Measurements from ENCODE around the gene PDHA1. TPM values are rescaled to one million over a fixed set of nuclear protein-coding genes. Genes with fewer than 3 reads are reported as not detected.

Gene PDHA1
- total RNA-seq, 1 experiment from 2014 or later: 214 TPM

DNA sequence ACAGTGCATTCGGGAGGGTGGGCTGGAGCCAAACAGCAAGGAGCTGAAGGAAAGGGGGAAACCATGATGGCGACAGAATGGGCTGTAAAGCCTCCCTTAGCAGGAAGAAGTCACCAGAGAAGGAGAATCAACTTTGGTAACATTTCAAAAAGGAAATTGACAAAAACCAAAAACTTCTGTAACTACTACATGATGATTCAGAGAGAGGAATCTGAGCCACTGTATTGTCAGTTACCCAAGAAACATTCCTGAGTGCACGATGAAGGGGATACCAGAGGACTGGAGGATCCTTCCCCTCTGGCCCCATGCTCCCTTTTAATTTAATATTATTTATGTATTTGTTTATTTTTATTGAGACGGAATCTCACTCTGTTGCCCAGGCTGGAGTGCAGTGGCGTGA is 26.3 kb downstream of the PDHA1 start:
- no peaks in the 10 kb centered on the region for H3K4me1 ChIP-seq (ENCODE audit: insufficient read depth, low read length)
- Mint-ChIP-seq H3K9me3 (peaks cover 67 to 78% of the 10 kb centered on the region in 2 experiments), H3K36me3 (ENCODE audit: insufficient read depth in 1 of 3, low read depth in 3 of 3) (peaks cover 5 to 18% (median 6%) of the 10 kb centered on the region in 3 experiments; a peak in 6 of 7 replicates), H3K4me1 (peaks cover 0 to 5% of the 10 kb centered on the region in 2 experiments; a peak in 1 of 4 replicates), H3K27ac (no peak overlapping the region), H3K27me3 (ENCODE audit: low read depth) (peaks cover 16% of the 10 kb centered on the region), H3K4me3 (no peak overlapping the region)
- peaks cover 2% of the 10 kb centered on the region; the same call in 1 of the 2 replicates for H3K27me3 ChIP-seq (ENCODE audit: insufficient read depth, low read length)
- H3K18ac ChIP-seq (ENCODE audit: insufficient read length, low read depth, low read length): no peak overlapping the region
- TF ChIP-seq CTCF (conservative IDR thresholded peaks at IDR 0.05): no peak
- H3K23me2 ChIP-seq (ENCODE audit: insufficient read length, low read depth, low read length, poor library complexity, severe bottlenecking): peaks cover 5% of the 10 kb centered on the region
- H4K8ac ChIP-seq (replicated peaks; ENCODE audit: insufficient read length, low read depth, low read length): no peak overlapping the region
- no peak overlapping the region for H2BK5ac ChIP-seq (ENCODE audit: insufficient read length, low read length)
- no peak overlapping the region for H3K56ac ChIP-seq (ENCODE audit: insufficient read length, low read depth, low read length)
- no peak overlapping the region for H2BK120ac ChIP-seq (ENCODE audit: low read depth, low read length, poor library complexity, severe bottlenecking)
- H3K14ac ChIP-seq (ENCODE audit: insufficient read depth, low read length): no peak overlapping the region
- no peaks in the 10 kb centered on the region for H4K20me1 ChIP-seq (ENCODE audit: control insufficient read depth, insufficient read depth, insufficient read length)
- no peak overlapping the region for H3K4ac ChIP-seq (ENCODE audit: low read depth, low read length)
- H4K5ac ChIP-seq (ENCODE audit: insufficient read length, low read depth, low read length): no peak overlapping the region
- H3T11ph ChIP-seq (ENCODE audit: low read length): no peak overlapping the region
- no peak overlapping the region for H2BK20ac ChIP-seq (ENCODE audit: low read depth, low read length, poor library complexity, severe bottlenecking)
- no peaks in the 10 kb centered on the region for H3K79me1 ChIP-seq (ENCODE audit: insufficient read depth, low read depth, low read length, poor library complexity, severe bottlenecking)
- no peak overlapping the region for H2BK15ac ChIP-seq (ENCODE audit: low read depth, low read length)
- H4K91ac ChIP-seq (ENCODE audit: insufficient read length, low read depth, low read length): no peak overlapping the region
- H3K4me2 ChIP-seq (ENCODE audit: insufficient read depth, insufficient read length, low read length): no peak overlapping the region
- DNase-seq: no peak
- H3K23ac ChIP-seq (ENCODE audit: insufficient read length, low read depth, low read length): no peak overlapping the region
- no peaks in the 10 kb centered on the region for H3K79me2 ChIP-seq (ENCODE audit: insufficient read depth, low read length)
- no peak overlapping the region for H3K27ac ChIP-seq (ENCODE audit: insufficient read length, low read depth, low read length)
- H3K9me3 ChIP-seq (ENCODE audit: control insufficient read depth, low read depth, low read length): peaks cover 20% of the 10 kb centered on the region
- no CpG with 5 or more reads among the region's 5 CpGs for WGBS (ENCODE audit: extremely low coverage, insufficient read length, low lambda C conversion rate)
- H2AFZ ChIP-seq (ENCODE audit: low read length): no peak overlapping the region
- H2BK12ac ChIP-seq (ENCODE audit: insufficient read length, low read depth, low read length): no peak overlapping the region
- no peak overlapping the region for H3K9ac ChIP-seq (ENCODE audit: extremely low read depth, insufficient read length, low read length)
- no peak overlapping the region for H2AK5ac ChIP-seq (ENCODE audit: insufficient read length, low read length)

All from H9 (cell line).